Astrocyte (in vitro differentiated cells and primary cell): ENCODE measurements around the gene CFAP57. TPM values are rescaled to one million over a fixed set of nuclear protein-coding genes. Genes with fewer than 3 reads are reported as not detected.

ENCODE experiments used
- DNase-seq: peaks from one replicate; pipeline ENCODE4 v3.0.0-alpha.2; 2010; ENCODE audit warnings: low read depth
- FAIRE-seq: peaks from 2 replicates; lab custom pipeline; 2011; peaks lifted over from hg19 to GRCh38; lab: Jason Lieb, UNC
- H2AFZ ChIP-seq: 2 replicates; pipeline ENCODE4 v1.6.0; 2012; ENCODE audit warnings: low read depth, low read length, inconsistent platforms
- H3K27ac ChIP-seq: 2 replicates; pipeline ENCODE4 v1.5.1; 2011; ENCODE audit warnings: low read depth, low read length, inconsistent platforms
- H3K27me3 ChIP-seq: 2 replicates; pipeline ENCODE4 v1.6.0; 2011; ENCODE audit warnings: low read length, inconsistent platforms; ENCODE audit not compliant: insufficient read depth
- H3K36me3 ChIP-seq: 2 replicates; pipeline ENCODE4 v1.5.1; 2011; ENCODE audit warnings: low read length, inconsistent platforms; ENCODE audit not compliant: insufficient read depth
- H3K4me1 ChIP-seq: 2 replicates; pipeline ENCODE4 v1.5.1; 2011; ENCODE audit warnings: low read length, inconsistent platforms; ENCODE audit not compliant: insufficient read depth
- H3K4me2 ChIP-seq: 2 replicates; pipeline ENCODE4 v1.6.0; 2012; ENCODE audit warnings: low read length, inconsistent platforms
- H3K4me3 ChIP-seq: 2 replicates; pipeline ENCODE4 v1.5.1; 2011; ENCODE audit warnings: low read depth, mild to moderate bottlenecking, low read length, inconsistent platforms; ENCODE audit not compliant: insufficient read depth
- H3K79me2 ChIP-seq: 2 replicates; pipeline ENCODE4 v1.6.0; 2012; ENCODE audit warnings: mild to moderate bottlenecking, low read length, inconsistent platforms; ENCODE audit not compliant: insufficient read depth
- H3K9ac ChIP-seq: 2 replicates; pipeline ENCODE4 v1.6.0; 2012; ENCODE audit warnings: mild to moderate bottlenecking, low read length, inconsistent platforms
- H3K9me3 ChIP-seq: 2 replicates; pipeline ENCODE4 v1.5.1; 2012; ENCODE audit warnings: low read depth, mild to moderate bottlenecking, low read length, inconsistent platforms; ENCODE audit not compliant: insufficient read depth
- H4K20me1 ChIP-seq: 2 replicates; pipeline ENCODE4 v1.6.0; 2012; ENCODE audit warnings: low read length, inconsistent platforms; ENCODE audit not compliant: insufficient read depth
- H3K27ac Mint-ChIP-seq: one replicate; pipeline ENCODE4 v1.8.0; 2021; ENCODE audit warnings: mild to moderate bottlenecking, mixed read lengths; ENCODE audit not compliant: unreplicated experiment
- H3K27me3 Mint-ChIP-seq: one replicate; pipeline ENCODE4 v1.8.0; 2021; ENCODE audit warnings: low read depth, mixed read lengths; ENCODE audit not compliant: unreplicated experiment
- H3K36me3 Mint-ChIP-seq: one replicate; pipeline ENCODE4 v1.8.0; 2021; ENCODE audit warnings: low read depth, mixed read lengths; ENCODE audit not compliant: unreplicated experiment
- H3K4me1 Mint-ChIP-seq: one replicate; pipeline ENCODE4 v1.8.0; 2021; ENCODE audit warnings: low read depth, mixed read lengths; ENCODE audit not compliant: unreplicated experiment
- H3K4me3 Mint-ChIP-seq: one replicate; pipeline ENCODE4 v1.8.0; 2021; ENCODE audit warnings: mild to moderate bottlenecking, moderate library complexity, mixed read lengths; ENCODE audit not compliant: unreplicated experiment
- H3K9me3 Mint-ChIP-seq: one replicate; pipeline ENCODE4 v1.8.0; 2021; ENCODE audit warnings: mild to moderate bottlenecking, mixed read lengths; ENCODE audit not compliant: unreplicated experiment
- CTCF ChIP-seq: IDR thresholded peaks from 2 replicates; pipeline ENCODE4 v1.5.1; 2011; ENCODE audit warnings: low read depth, mild to moderate bottlenecking, inconsistent platforms, low read length, moderate library complexity; ENCODE audit not compliant: insufficient read depth
- EZH2 ChIP-seq: IDR thresholded peaks from 2 replicates; pipeline ENCODE4 v1.6.1; 2012; ENCODE audit warnings: mild to moderate bottlenecking, low read length, inconsistent platforms; ENCODE audit not compliant: insufficient read depth
- total RNA-seq: library from RNA; stranded (reverse); gene quantifications from 2 replicates; pipeline ENCODE4 v1.2.1, GENCODE V29; 2021

Gene CFAP57
- total RNA-seq, 1 donor from 2014 or later = 0.18 TPM

- Mint-ChIP-seq H3K36me3 (no peaks in the 10 kb centered on the region), H3K9me3 (peaks cover 13% of the 10 kb centered on the region), H3K4me1 (no peaks in the 10 kb centered on the region), H3K4me3 (no peak overlapping the region), H3K27me3 (peaks cover 41% of the 10 kb centered on the region), H3K27ac (no peak overlapping the region)
- DNase-seq (no peak), FAIRE-seq (no peak)
- Histone ChIP-seq H3K4me2 (no peak overlapping the region), H4K20me1 (no peaks in the 10 kb centered on the region), H3K27me3 (peaks cover 7% of the 10 kb centered on the region), H3K9me3 (no peaks in the 10 kb centered on the region), H3K79me2 (no peaks in the 10 kb centered on the region), H3K4me3 (no peak overlapping the region), H3K27ac (no peak overlapping the region), H3K36me3 (no peaks in the 10 kb centered on the region), H3K4me1 (no peaks in the 10 kb centered on the region), H3K9ac (no peak overlapping the region), H2AFZ (no peak overlapping the region)
- no peak for TF ChIP-seq EZH2
- no peak for TF ChIP-seq CTCF
These were observed 80.1 kb downstream of the CFAP57 start for GRCh38 chr1:43252225-43252624.

GRCh38 chr1:43253173-43253572, 81.0 kb downstream of the CFAP57 start:
- no peaks in the 10 kb centered on the region for H4K20me1 ChIP-seq
- FAIRE-seq = no peak
- H3K4me3 Mint-ChIP-seq = no peak overlapping the region
- no peaks in the 10 kb centered on the region for H3K36me3 Mint-ChIP-seq
- no peak overlapping the region for H3K4me3 ChIP-seq
- H3K9ac ChIP-seq = no peak overlapping the region
- H3K4me1 Mint-ChIP-seq = no peaks in the 10 kb centered on the region
- H3K9me3 Mint-ChIP-seq = peaks cover 13% of the 10 kb centered on the region
- no peaks in the 10 kb centered on the region for H3K36me3 ChIP-seq
- no peaks in the 10 kb centered on the region for H3K79me2 ChIP-seq
- no peak overlapping the region for H3K4me2 ChIP-seq
- H3K27me3 Mint-ChIP-seq = peaks cover 41% of the 10 kb centered on the region
- no peaks in the 10 kb centered on the region for H3K9me3 ChIP-seq
- no peak overlapping the region for H2AFZ ChIP-seq
- no peak for TF ChIP-seq CTCF
- H3K27ac ChIP-seq = no peak overlapping the region
- DNase-seq = no peak
- no peak overlapping the region for H3K27ac Mint-ChIP-seq
- H3K4me1 ChIP-seq = no peaks in the 10 kb centered on the region
- H3K27me3 ChIP-seq = peaks cover 7% of the 10 kb centered on the region

- DNase-seq (no peak), FAIRE-seq (no peak)
- no peaks in the 10 kb centered on the region for H3K36me3 ChIP-seq
- H3K4me2 ChIP-seq = no peak overlapping the region
- H4K20me1 ChIP-seq = no peaks in the 10 kb centered on the region
- no peaks in the 10 kb centered on the region for H3K4me1 ChIP-seq
- no peaks in the 10 kb centered on the region for H3K79me2 ChIP-seq
- Mint-ChIP-seq H3K36me3 (no peaks in the 10 kb centered on the region), H3K4me3 (no peak overlapping the region), H3K27ac (no peak overlapping the region), H3K4me1 (no peaks in the 10 kb centered on the region), H3K27me3 (peaks cover 41% of the 10 kb centered on the region), H3K9me3 (peaks cover 15% of the 10 kb centered on the region)
- no peaks in the 10 kb centered on the region for H3K9me3 ChIP-seq
- H3K9ac ChIP-seq = no peak overlapping the region
- H3K27ac ChIP-seq = no peak overlapping the region
- no peak overlapping the region for H3K4me3 ChIP-seq
- H3K27me3 ChIP-seq = peaks cover 7% of the 10 kb centered on the region
- H2AFZ ChIP-seq = no peak overlapping the region
- TF ChIP-seq EZH2 (no peak), CTCF (no peak)
These were observed 81.7 kb downstream of the CFAP57 start for GRCh38 chr1:43253876-43254275.
